Activated CD4-positive, CD25-positive, alpha-beta regulatory T cell treated with anti-CD3 and anti-CD28 coated beads, Interleukin-2, amount 50 U/mL, for 24 hours (primary cell): ENCODE results near the gene SFRP2.

Experiments used
- ATAC-seq, 2 donors: fragments of 150-1000 bp; cut with Tn5 transposase; one replicate each; pipeline ENCODE4 v1.10.0; 2021; ENCODE audit warnings: mild to moderate bottlenecking in 1 of 2, moderate library complexity in 1 of 2

Gene SFRP2

DNA sequence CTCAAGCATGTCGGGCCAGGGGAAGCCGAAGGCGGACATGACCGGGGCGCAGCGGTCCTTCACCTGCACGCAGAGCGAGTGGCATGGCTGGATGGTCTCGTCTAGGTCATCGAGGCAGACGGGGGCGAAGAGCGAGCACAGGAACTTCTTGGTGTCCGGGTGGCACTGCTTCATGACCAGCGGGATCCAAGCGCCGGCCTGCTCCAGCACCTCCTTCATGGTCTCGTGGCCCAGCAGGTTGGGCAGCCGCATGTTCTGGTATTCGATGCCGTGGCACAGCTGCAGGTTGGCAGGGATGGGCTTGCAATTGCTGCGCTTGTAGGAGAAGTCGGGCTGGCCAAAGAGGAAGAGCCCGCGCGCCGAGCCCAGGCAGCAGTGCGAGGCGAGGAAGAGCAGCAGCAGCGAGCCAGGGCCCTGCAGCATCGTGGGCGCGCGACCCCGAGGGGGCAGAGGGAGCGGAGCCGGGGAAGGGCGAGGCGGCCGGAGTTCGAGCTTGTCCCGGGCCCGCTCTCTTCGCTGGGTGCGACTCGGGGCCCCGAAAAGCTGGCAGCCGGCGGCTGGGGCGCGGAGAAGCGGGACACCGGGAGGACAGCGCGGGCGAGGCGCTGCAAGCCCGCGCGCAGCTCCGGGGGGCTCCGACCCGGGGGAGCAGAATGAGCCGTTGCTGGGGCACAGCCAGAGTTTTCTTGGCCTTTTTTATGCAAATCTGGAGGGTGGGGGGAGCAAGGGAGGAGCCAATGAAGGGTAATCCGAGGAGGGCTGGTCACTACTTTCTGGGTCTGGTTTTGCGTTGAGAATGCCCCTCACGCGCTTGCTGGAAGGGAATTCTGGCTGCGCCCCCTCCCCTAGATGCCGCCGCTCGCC lies at the start of gene SFRP2:
TSS of gene SFRP2 (minus strand) at position 671 of the 864 bp plus-strand sequence. CDS start at position 423, 248 bp downstream.
- ATAC-seq = no peak

GRCh38 chr4:153838564-153838963 lies 49.7 kb upstream of the SFRP2 start:
- no peak for ATAC-seq

DNA sequence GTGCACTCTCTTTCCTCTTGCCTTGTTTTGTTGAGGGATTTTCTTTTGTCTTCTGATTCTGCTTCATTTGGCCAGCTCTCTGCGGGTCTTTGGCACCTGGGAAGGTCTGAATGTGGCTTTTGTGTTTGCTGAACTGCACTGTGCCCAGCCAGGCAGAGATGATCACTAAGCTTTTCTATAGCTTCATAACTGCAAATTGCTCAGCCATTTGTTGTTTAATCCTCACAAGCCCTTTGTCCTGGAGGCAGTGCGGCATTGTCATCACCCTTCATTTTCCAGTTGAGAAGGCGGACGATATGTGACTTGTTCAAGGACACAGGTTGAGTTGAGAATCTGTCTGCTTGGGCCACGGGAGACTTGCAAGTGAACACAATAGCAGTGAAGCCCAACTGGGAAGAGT lies 46.0 kb upstream of the SFRP2 start:
- no peak for ATAC-seq

DNA sequence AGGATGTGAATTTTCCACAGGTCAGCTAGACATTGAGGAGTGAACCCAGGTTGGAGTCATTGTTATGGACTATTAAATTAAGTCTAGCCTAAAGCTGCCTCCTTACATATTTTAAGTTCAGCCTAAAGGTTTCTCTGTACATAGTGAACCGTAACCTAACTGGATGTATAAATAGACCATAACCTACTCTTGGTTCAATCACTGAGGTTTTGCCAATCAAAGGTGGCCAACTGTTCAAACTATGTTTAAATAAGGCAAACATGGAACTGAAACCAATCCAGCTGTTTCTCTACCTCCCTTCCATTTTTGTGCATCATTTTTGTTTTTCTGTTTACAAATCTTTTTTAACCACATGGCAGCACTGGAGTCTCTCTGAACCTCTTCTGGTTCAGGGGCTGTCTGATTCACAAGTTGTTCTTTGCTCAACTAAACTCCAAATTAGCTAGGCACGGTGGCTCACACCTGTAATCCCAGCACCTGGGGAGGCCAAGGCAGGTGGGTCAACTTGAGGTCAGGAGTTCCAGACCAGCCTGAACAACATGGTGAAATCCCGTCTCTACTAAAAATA lies 43.9 kb upstream of the SFRP2 start:
- no peak for ATAC-seq

DNA sequence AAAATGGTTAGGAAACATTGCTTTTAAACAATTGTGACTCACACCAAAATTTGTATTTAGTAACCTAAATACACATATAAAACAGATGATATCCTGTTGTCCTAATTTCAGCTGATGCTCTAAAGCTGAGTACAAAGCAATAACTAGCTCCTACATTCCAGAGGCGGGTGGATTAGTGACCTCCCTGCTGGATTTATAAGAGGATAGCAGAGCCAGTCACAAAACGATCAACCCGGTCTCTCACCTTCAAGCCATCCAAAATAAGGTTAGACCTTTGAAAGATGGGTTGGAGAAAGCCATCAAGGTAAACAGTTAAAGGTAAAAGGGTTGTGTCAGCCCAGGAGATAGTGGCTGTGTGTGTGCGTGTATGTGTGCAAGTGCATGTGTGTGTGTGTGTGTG lies 43.2 kb upstream of the SFRP2 start:
- ATAC-seq = no peak

- ATAC-seq = no peak
These were observed 42.4 kb upstream of the SFRP2 start for GRCh38 chr4:153831245-153831644.

DNA sequence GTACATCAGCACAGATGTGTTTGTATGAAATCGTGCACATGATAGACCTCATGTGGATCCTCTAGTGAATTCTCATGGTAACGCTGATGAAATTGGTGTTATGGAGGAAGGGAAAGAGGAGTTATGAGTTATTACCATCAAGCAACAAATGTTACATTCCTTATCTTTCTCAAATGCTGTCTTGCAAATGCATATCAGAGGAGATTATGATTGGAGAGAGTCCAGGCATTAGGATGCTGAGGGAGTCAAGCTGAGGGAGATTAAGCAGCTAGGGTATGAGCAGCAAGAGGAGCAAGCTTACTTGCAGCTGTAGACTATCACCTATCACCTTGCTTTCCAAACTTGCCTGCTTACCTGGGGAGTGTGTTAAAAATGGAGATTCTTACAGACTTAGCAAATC lies 36.8 kb upstream of the SFRP2 start:
- no peak for ATAC-seq

DNA sequence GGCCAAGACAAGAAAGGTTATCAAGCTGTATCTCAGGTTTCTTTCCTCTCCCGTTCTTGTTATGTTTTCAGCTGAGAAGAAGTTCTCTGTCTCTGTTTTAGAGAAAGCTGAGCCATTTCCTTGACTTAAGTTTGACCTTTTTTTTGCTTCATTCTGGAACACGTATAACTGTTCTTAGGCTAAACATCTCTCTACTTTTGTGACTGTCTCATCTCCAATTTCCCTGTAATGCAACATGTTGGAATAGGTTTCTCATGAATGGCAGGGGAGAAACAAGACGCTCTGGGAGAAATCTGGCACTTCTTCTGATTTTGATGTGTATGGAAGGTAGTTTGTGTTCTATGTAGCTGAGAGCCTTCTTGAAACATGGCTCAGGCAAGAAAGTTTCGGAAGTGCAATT lies 36.2 kb upstream of the SFRP2 start:
- ATAC-seq = no peak

DNA sequence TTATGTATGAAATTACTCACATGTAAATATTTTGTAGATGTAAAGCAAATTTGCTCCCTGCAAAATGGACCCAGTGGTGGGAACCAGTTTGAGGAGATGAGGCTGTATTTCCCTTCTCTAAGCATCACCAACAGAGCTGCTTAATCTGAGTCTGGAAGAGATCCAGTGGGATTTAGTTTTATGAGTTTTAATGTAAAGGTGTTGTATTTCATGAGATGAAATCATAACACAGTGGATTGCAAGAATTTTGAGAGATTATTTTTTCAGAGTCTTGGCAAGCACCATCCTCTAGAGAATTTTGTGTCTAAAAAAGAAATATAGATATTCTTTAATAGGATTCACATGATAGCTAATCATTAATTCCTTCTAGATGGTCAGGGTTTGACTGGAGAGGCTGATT lies 35.6 kb upstream of the SFRP2 start:
- ATAC-seq = no peak

DNA sequence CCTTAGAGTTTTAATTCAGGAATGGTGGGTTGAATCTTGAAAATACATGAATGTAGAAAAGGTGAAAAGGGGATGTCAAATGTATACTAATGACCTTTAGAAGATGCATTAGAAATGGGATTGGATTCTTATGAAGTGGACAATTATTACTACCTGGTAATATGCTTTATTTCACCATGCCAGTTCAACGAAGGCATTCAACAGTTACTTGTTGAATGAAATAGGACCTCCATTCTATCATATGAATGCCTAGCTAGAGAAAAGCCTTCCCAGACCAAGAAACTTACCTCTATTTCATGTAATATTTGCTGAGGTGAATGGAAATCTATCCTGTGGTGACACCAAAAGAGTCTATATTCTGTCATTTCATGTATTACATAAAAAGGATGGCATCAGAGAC lies 34.6 kb upstream of the SFRP2 start:
- ATAC-seq = no peak

- ATAC-seq = no peak
These were observed 33.4 kb upstream of the SFRP2 start for GRCh38 chr4:153822316-153822715.

GRCh38 chr4:153817466-153817865 lies 28.6 kb upstream of the SFRP2 start:
- ATAC-seq = no peak

DNA sequence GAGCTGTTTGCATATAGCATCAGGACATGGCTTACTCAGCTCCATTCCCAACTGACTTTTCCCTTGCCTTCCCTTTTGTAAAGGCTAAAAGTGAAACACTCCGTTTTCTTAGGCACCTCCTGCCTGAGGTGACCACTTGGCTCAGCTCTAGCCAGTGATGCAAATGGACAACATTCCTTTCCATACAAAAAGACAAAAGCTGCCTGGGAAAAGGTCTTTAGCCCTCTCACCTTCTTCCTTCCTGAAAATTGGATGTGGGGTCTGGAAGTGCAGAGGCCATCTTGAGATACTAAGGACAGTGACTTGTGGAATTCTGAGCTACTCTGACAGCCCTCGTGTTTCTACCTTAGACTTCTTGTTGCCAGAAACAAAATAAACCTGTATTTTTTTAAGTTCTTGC lies 27.7 kb upstream of the SFRP2 start:
- no peak for ATAC-seq

GRCh38 chr4:153814789-153815188 lies 25.9 kb upstream of the SFRP2 start:
- no peak for ATAC-seq

DNA sequence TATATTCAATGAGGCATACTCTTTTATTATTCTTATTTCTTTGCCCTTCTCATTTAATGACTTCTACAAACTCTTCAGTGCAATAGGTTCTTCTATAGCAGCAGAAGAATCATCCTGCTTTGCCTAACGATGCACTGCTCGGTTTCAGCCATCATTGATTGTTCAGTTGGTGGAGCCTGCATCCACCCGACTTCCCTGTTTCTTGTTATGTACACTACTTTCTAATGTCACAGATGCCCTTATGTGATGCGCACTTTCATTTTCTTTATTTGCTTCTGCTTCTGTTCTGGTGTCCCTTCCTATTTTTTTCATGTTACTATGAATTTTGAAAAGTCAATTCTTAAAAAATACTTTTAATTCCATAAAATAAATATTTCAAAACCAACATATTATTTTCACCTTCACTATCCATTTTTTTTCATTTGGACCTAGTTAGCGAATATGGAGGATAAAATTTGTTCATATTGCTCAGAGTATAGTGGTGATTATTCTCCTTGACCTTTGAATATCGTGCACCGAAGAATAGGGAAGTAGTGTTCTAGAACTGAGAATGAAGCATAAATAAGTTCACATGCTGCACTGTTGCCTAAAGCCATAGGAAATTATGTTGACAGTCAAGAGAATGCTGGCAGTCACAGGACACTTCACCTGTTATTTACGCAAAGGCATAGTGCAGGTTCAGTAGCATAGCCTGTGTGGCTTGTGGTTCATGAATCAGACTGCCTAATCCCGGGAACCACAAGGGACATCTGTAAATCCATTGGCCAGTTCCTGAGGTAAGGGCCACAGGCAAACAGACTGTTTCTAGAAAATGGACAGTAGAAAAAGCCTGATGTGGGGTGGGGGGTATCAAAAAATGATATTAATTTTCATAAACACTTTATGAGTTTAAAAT lies 21.3 kb upstream of the SFRP2 start:
- no peak for ATAC-seq

- ATAC-seq = peak; percentile 81 to 82
These were observed 20.4 kb upstream of the SFRP2 start for GRCh38 chr4:153809307-153809706.

DNA sequence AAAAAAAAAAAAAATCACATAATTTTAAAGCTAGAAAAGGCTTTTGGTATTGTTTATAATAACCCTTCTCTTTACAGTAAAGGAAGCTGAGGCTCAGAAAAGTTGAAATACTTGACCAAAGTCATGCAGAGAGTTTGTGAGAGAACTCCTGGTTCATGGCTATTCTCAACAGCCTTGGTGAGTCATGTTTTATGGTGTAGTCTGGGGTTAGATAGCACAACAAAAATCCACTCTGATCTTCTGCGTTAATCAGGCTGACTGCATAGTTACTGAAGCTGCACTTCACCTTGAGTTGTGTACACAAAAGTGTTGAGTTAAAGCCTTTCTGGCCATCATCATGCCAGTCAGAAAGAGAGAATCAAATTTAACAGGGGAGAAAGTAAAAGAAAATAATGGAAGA lies 19.3 kb upstream of the SFRP2 start:
- no peak for ATAC-seq

DNA sequence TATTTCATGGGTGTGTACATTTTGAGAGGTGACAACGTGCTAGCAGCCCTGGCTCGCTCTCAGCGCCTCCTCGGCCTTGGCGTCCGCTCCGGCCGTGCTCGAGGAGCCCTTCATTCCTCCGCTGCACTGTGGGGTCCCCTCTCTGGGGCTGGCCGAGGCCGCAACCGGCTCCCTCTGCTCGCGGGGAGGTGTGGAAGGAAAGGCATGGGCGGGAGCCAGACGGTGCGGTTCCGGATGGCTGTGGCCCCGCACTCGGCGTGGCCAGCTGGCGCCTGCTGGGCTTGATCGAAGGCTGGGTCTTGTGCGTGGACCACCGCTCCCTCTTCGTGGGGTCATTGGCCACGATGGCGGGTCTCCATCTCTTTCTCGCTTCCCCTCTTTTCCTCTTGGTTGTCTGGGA lies 17.2 kb upstream of the SFRP2 start:
- ATAC-seq = no peak

GRCh38 chr4:153804722-153805121 lies 15.8 kb upstream of the SFRP2 start:
- ATAC-seq = no peak

DNA sequence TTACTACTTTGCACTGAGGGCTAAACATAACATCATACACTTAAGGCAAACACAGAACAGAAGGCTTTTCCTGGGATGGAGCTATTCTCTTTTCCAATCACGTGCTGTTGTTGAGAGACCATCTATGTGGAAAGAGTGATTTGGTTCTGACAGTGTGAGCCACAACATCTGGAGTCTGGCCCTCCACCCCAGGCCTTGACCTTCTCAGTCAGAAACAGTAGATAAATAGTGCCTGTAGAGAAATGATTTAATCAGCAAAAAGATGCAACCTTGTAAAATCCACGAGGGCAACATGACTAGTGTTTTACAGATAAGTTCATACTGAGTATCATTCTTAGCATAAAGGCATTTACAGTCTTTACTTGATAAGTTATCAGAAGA lies 10.8 kb upstream of the SFRP2 start:
- ATAC-seq = no peak

GRCh38 chr4:153798901-153799693 lies 10.2 kb upstream of the SFRP2 start:
- no peak for ATAC-seq

GRCh38 chr4:153798420-153798819 lies 9.5 kb upstream of the SFRP2 start:
- no peak for ATAC-seq

- no peak for ATAC-seq
These were observed 5.1 kb upstream of the SFRP2 start for GRCh38 chr4:153794006-153794405.
